SK-N-MC (cell line): ENCODE results near the gene TRANK1.

Experiments used
- DNase-seq: peaks from one replicate; pipeline ENCODE4 v3.0.0-alpha.2; 2011; ENCODE audit warnings: low read depth, low spot score
- H3K27ac ChIP-seq: fragments of 200-600 bp; sonication (generic); 2 replicates; pipeline ENCODE4 v1.5.1; 2016; ENCODE audit warnings: mixed run types
- H3K36me3 ChIP-seq: fragments of 200-600 bp; sonication (generic); 2 replicates; pipeline ENCODE4 v1.6.1; 2017; ENCODE audit warnings: antibody characterized with exemption, low read length, mixed read lengths; ENCODE audit not compliant: insufficient read depth
- H3K4me3 ChIP-seq: fragments of 200-600 bp; sonication (generic); 2 replicates; pipeline ENCODE4 v1.5.1; 2016
- H3K9ac ChIP-seq: fragments of 200-600 bp; sonication (generic); 2 replicates; pipeline ENCODE4 v1.8.0; 2017; ENCODE audit warnings: mixed run types, mixed read lengths; ENCODE audit not compliant: insufficient read length
- H3K9me3 ChIP-seq: fragments of 200-600 bp; sonication (generic); 2 replicates; pipeline ENCODE4 v1.6.1; 2017; ENCODE audit warnings: low read depth, mild to moderate bottlenecking, antibody characterized with exemption, low read length, moderate library complexity, mixed read lengths
- EZH2 ChIP-seq: fragments of 200-600 bp; sonication (generic); IDR thresholded peaks from one replicate; pipeline ENCODE4 v1.6.1; 2017; ENCODE audit warnings: antibody characterized with exemption
- FOXP2 ChIP-seq: optimal IDR thresholded peaks from 2 replicates; pipeline ENCODE3; 2011; ENCODE audit warnings: mild to moderate bottlenecking, moderate library complexity; ENCODE audit not compliant: insufficient read depth; ENCODE audit errors: extremely low read length, control extremely low read depth
- POLR2AphosphoS5 ChIP-seq: IDR thresholded peaks from 2 replicates; pipeline ENCODE4 v1.6.1; 2012; ENCODE audit warnings: mild to moderate bottlenecking, low read depth, low read length, borderline replicate concordance

Gene TRANK1

GRCh38 chr3:36864180-36865053, 80.4 kb downstream of the TRANK1 start:
- Histone ChIP-seq H3K9me3 (no peaks in the 10 kb centered on the region), H3K36me3 (no peaks in the 10 kb centered on the region), H3K9ac (no peak overlapping the region), H3K27ac (no peak overlapping the region), H3K4me3 (no peak overlapping the region)
- TF ChIP-seq EZH2 (no peak), FOXP2 (no peak), POLR2AphosphoS5 (no peak)
- no peak for DNase-seq

GRCh38 chr3:36862076-36862755, 82.6 kb downstream of the TRANK1 start:
- Histone ChIP-seq H3K9me3 (no peaks in the 10 kb centered on the region), H3K9ac (no peak overlapping the region), H3K4me3 (no peak overlapping the region), H3K36me3 (no peaks in the 10 kb centered on the region), H3K27ac (no peak overlapping the region)
- TF ChIP-seq FOXP2: no peak
- TF ChIP-seq POLR2AphosphoS5: no peak
- no peak for TF ChIP-seq EZH2
- no peak for DNase-seq

- TF ChIP-seq EZH2: no peak
- TF ChIP-seq POLR2AphosphoS5: no peak
- no peak for TF ChIP-seq FOXP2
- Histone ChIP-seq H3K36me3 (no peaks in the 10 kb centered on the region), H3K9ac (no peak overlapping the region), H3K9me3 (no peaks in the 10 kb centered on the region), H3K27ac (no peak overlapping the region), H3K4me3 (no peak overlapping the region)
- DNase-seq: no peak
Observed at GRCh38 chr3:36859494-36859893, 85.4 kb downstream of the TRANK1 start.

GRCh38 chr3:36852071-36852470, 92.8 kb downstream of the TRANK1 start:
- no peaks in the 10 kb centered on the region for H3K36me3 ChIP-seq
- H3K9me3 ChIP-seq: no peaks in the 10 kb centered on the region
- TF ChIP-seq EZH2 (no peak), POLR2AphosphoS5 (no peak), FOXP2 (no peak)
- no peak overlapping the region for H3K27ac ChIP-seq
- no peak overlapping the region for H3K4me3 ChIP-seq
- H3K9ac ChIP-seq: no peak overlapping the region
- DNase-seq: no peak

- H3K36me3 ChIP-seq: no peaks in the 10 kb centered on the region
Observed at GRCh38 chr3:36850743-36851142, 94.1 kb downstream of the TRANK1 start.

GRCh38 chr3:36846406-36846805, 98.4 kb downstream of the TRANK1 start:
- no peak overlapping the region for H3K27ac ChIP-seq
- DNase-seq: no peak
- TF ChIP-seq EZH2 (no peak), POLR2AphosphoS5 (no peak), FOXP2 (no peak)
- H3K4me3 ChIP-seq: no peak overlapping the region
- no peak overlapping the region for H3K9ac ChIP-seq
- no peaks in the 10 kb centered on the region for H3K36me3 ChIP-seq
- no peaks in the 10 kb centered on the region for H3K9me3 ChIP-seq

More at GRCh38 chr3:36850743-36851142, 94.1 kb downstream of the TRANK1 start:
- no peak for DNase-seq
- TF ChIP-seq EZH2 (no peak), FOXP2 (no peak), POLR2AphosphoS5 (no peak)
- no peak overlapping the region for H3K9ac ChIP-seq
- H3K9me3 ChIP-seq: no peaks in the 10 kb centered on the region
- no peak overlapping the region for H3K27ac ChIP-seq
- H3K4me3 ChIP-seq: no peak overlapping the region

- DNase-seq: no peak
- no peak overlapping the region for H3K9ac ChIP-seq
- H3K9me3 ChIP-seq: no peaks in the 10 kb centered on the region
- H3K36me3 ChIP-seq: no peaks in the 10 kb centered on the region
- H3K27ac ChIP-seq: no peak overlapping the region
- no peak overlapping the region for H3K4me3 ChIP-seq
- TF ChIP-seq POLR2AphosphoS5: no peak
- no peak for TF ChIP-seq FOXP2
- no peak for TF ChIP-seq EZH2
Observed at GRCh38 chr3:36843065-36844051, 101.5 kb downstream of the TRANK1 start.
